DOHH2 (cell line): ENCODE results near the gene CCIN.

Experiments
- H3F3A ChIP-seq: fragments of 200-600 bp; sonication (generic), shearing (Covaris generic); 2 replicates; pipeline ENCODE4 v1.6.0; 2016; ENCODE audit warnings: antibody characterized with exemption, mild to moderate bottlenecking; ENCODE audit not compliant: control insufficient read depth, insufficient read depth
- H3K27ac ChIP-seq: fragments of 200-600 bp; sonication (generic); 2 replicates; pipeline ENCODE4 v1.5.1; 2014; ENCODE audit warnings: low read depth, mild to moderate bottlenecking, low read length, moderate library complexity
- H3K27me3 ChIP-seq: fragments of 200-600 bp; sonication (generic); 2 replicates; pipeline ENCODE4 v1.6.1; 2014; ENCODE audit warnings: mild to moderate bottlenecking, low read length, mixed read lengths; ENCODE audit not compliant: control insufficient read depth
- H3K36me3 ChIP-seq: fragments of 200-600 bp; sonication (generic); 2 replicates; pipeline ENCODE4 v1.6.1; 2014; ENCODE audit warnings: mild to moderate bottlenecking, low read length, moderate library complexity, mixed read lengths; ENCODE audit not compliant: control insufficient read depth
- H3K4me1 ChIP-seq: fragments of 200-600 bp; sonication (generic); 2 replicates; pipeline ENCODE4 v1.6.1; 2014; ENCODE audit warnings: mild to moderate bottlenecking, low read length, mixed read lengths; ENCODE audit not compliant: control insufficient read depth
- H3K4me2 ChIP-seq: fragments of 200-600 bp; sonication (generic); 2 replicates; pipeline ENCODE4 v1.6.0; 2014; ENCODE audit warnings: mild to moderate bottlenecking, low read length, moderate library complexity
- H3K4me3 ChIP-seq: fragments of 200-600 bp; sonication (generic); 2 replicates; pipeline ENCODE4 v1.5.1; 2014; ENCODE audit warnings: mild to moderate bottlenecking, low read length, mixed read lengths
- H3K79me2 ChIP-seq: fragments of 200-600 bp; sonication (generic); 2 replicates; pipeline ENCODE4 v1.6.1; 2014; ENCODE audit warnings: mild to moderate bottlenecking, low read length, mixed read lengths; ENCODE audit not compliant: control insufficient read depth
- H3K9me2 ChIP-seq: fragments of 200-600 bp; sonication (generic); replicated peaks from 2 replicates; pipeline ENCODE4 v1.6.1; 2014; ENCODE audit warnings: mild to moderate bottlenecking, low read length, mixed read lengths; ENCODE audit not compliant: control insufficient read depth
- H3K9me3 ChIP-seq: fragments of 200-600 bp; sonication (generic); 2 replicates; pipeline ENCODE4 v1.6.1; 2014; ENCODE audit warnings: antibody characterized with exemption, low read length, mixed read lengths; ENCODE audit not compliant: control insufficient read depth, insufficient read depth
- H4K20me1 ChIP-seq: fragments of 200-600 bp; sonication (generic); 2 replicates; pipeline ENCODE4 v1.6.0; 2014; ENCODE audit warnings: low read depth, mild to moderate bottlenecking, antibody characterized with exemption, low read length, moderate library complexity; ENCODE audit not compliant: control insufficient read depth, insufficient read depth
- EZH2phosphoT487 ChIP-seq: fragments of 200-600 bp; sonication (generic); IDR thresholded peaks from 2 replicates; pipeline ENCODE4 v1.6.1; 2017; ENCODE audit warnings: borderline replicate concordance, mild to moderate bottlenecking, antibody characterized with exemption, low read length, moderate library complexity, mixed read lengths
- TF ChIP-seq, protein P1 (sequence below): fragments of 200-600 bp; sonication (generic); IDR thresholded peaks from one replicate; pipeline ENCODE4 v1.5.1; 2014; ENCODE audit warnings: antibody characterized with exemption, mild to moderate bottlenecking, low read depth, low read length; ENCODE audit not compliant: poor library complexity, severe bottlenecking

CCIN gene

DNA sequence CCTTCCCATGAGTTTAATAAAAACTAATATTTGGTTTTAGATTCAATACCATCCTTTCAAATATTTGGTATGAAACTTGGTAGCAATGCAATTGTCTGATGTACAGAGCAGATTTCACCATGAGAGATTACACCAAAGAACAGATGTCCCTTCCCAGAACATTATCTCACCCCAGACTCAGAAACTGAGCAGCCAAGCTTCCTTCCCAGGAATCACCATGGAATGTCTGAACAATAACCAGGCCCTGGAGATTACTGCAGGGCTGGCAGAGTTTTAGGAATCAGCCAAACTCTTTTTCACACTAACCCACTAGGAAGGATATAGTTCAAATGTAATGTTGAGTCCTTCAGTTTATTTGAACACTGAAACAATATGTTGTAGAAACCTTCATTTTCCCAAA is 45.4 kb downstream of the CCIN start:
- no peaks in the 10 kb centered on the region for H3K9me2 ChIP-seq
- H3K27ac ChIP-seq: no peak overlapping the region
- H3K36me3 ChIP-seq: peaks cover 89% of the 10 kb centered on the region
- H4K20me1 ChIP-seq: peaks cover 14% of the 10 kb centered on the region; the same call in 1 of the 2 replicates
- H3K79me2 ChIP-seq: peaks cover 40% of the 10 kb centered on the region
- no peaks in the 10 kb centered on the region for H3K27me3 ChIP-seq
- H3K4me2 ChIP-seq: no peak overlapping the region
- no peaks in the 10 kb centered on the region for H3K9me3 ChIP-seq
- peaks cover 10% of the 10 kb centered on the region for H3F3A ChIP-seq
- TF ChIP-seq, protein P1, sequence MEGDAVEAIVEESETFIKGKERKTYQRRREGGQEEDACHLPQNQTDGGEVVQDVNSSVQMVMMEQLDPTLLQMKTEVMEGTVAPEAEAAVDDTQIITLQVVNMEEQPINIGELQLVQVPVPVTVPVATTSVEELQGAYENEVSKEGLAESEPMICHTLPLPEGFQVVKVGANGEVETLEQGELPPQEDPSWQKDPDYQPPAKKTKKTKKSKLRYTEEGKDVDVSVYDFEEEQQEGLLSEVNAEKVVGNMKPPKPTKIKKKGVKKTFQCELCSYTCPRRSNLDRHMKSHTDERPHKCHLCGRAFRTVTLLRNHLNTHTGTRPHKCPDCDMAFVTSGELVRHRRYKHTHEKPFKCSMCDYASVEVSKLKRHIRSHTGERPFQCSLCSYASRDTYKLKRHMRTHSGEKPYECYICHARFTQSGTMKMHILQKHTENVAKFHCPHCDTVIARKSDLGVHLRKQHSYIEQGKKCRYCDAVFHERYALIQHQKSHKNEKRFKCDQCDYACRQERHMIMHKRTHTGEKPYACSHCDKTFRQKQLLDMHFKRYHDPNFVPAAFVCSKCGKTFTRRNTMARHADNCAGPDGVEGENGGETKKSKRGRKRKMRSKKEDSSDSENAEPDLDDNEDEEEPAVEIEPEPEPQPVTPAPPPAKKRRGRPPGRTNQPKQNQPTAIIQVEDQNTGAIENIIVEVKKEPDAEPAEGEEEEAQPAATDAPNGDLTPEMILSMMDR: no peak
- H3K4me3 ChIP-seq: no peak overlapping the region
- no peaks in the 10 kb centered on the region for H3K4me1 ChIP-seq

DNA sequence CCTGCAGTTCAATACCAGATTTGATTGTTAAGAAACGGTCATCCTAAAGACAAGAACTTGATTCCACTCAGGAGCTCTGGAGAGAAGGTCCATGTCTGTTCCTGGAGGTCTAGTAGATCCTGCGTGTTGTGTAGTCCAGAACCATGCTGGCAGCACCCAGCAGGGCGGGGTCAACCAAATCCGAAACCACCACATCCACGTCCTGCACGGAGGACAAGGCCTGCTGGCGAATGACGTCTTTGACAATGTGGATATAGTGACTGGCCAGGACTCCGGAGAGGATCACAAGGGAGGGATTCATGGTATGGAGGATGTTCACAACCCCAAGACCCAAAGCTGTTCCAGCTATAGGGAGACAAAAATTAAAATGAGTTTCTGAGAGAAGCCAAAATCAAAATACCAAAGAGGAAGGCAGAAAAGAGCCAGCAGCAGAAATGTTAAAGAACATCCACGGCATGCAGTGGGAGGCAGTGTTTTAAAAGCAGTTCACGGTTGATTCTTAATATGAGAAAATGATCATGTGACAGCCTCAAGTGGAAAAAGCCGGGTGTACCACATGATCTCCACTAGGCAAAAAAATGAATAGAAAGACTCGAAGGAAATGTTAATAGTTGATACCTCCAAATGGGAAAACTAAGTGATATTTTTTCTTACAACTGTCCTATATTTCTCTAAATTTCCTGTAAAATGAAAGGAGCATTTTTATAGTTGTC is 48.2 kb downstream of the CCIN start:
- no peak overlapping the region for H3K4me3 ChIP-seq
- H3K4me2 ChIP-seq: no peak overlapping the region
- peaks cover 11% of the 10 kb centered on the region; the same call in 1 of the 2 replicates for H4K20me1 ChIP-seq
- H3F3A ChIP-seq: peaks cover 10% of the 10 kb centered on the region
- H3K36me3 ChIP-seq: peaks cover 89% of the 10 kb centered on the region
- no peaks in the 10 kb centered on the region for H3K9me2 ChIP-seq
- TF ChIP-seq EZH2phosphoT487: no peak
- TF ChIP-seq, protein P1: no peak
- peaks cover 13% of the 10 kb centered on the region for H3K79me2 ChIP-seq
- no peaks in the 10 kb centered on the region for H3K27me3 ChIP-seq
- H3K27ac ChIP-seq: no peak overlapping the region
- no peaks in the 10 kb centered on the region for H3K4me1 ChIP-seq
- no peaks in the 10 kb centered on the region; the same call in 1 of the 2 replicates for H3K9me3 ChIP-seq

DNA sequence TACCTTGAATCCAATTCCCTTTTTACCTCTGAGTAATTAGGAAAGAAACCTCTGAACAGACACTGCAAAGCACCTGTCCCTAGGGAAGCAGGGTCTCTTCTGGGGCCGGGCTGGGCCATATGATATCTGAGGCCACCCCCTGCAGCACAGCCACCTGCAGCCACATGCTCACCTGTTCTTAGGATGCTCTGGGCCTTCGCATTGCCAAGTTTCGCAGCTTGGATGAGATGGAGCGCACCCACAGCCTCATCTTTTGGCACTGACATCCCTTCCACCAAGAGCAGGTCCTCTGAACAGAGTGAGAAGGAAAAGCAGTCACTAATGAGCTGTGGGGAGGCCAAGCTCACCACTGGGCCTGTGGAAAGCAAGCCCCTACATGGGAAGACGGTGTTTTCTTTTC is 48.8 kb downstream of the CCIN start:
- no peaks in the 10 kb centered on the region for H3K27me3 ChIP-seq
- H3K9me2 ChIP-seq: no peaks in the 10 kb centered on the region
- no peak overlapping the region for H3K27ac ChIP-seq
- no peak overlapping the region for H3K4me2 ChIP-seq
- peaks cover 89% of the 10 kb centered on the region for H3K36me3 ChIP-seq
- peaks cover 10% of the 10 kb centered on the region for H3K79me2 ChIP-seq
- H3K9me3 ChIP-seq: no peaks in the 10 kb centered on the region; the same call in 1 of the 2 replicates
- peaks cover 10% of the 10 kb centered on the region for H3F3A ChIP-seq
- H3K4me1 ChIP-seq: no peaks in the 10 kb centered on the region
- peaks cover 9% of the 10 kb centered on the region; the same call in 1 of the 2 replicates for H4K20me1 ChIP-seq
- no peak overlapping the region for H3K4me3 ChIP-seq
- TF ChIP-seq, protein P1: no peak
- no peak for TF ChIP-seq EZH2phosphoT487
